DND-41 (cell line): ENCODE data around the gene GNG12.

Source experiments
- ATAC-seq: fragments of 200-7000 bp; cut with Tn5 transposase; 3 replicates; pipeline ENCODE4 v1.9.1; 2021; ENCODE audit warnings: low read depth; ENCODE audit not compliant: insufficient read depth
- DNase-seq: peaks from one replicate; pipeline ENCODE4 v3.0.0-alpha.2; 2020
- H2AFZ ChIP-seq: 2 replicates; pipeline ENCODE4 v1.6.0; 2012; ENCODE audit warnings: low read depth, low read length
- H3K27ac ChIP-seq: 2 replicates; pipeline ENCODE4 v1.5.1; 2012; ENCODE audit warnings: low read length, inconsistent platforms
- H3K27me3 ChIP-seq: fragments of 200-600 bp; sonication (generic); 2 replicates; pipeline ENCODE4 v1.6.0; 2012; ENCODE audit warnings: low read length, mild to moderate bottlenecking, inconsistent platforms; ENCODE audit not compliant: insufficient read depth, poor library complexity
- H3K36me3 ChIP-seq: 2 replicates; pipeline ENCODE4 v1.5.1; 2012; ENCODE audit warnings: low read length, inconsistent platforms; ENCODE audit not compliant: insufficient read depth
- H3K4me1 ChIP-seq: 2 replicates; pipeline ENCODE4 v1.5.1; 2012; ENCODE audit warnings: mild to moderate bottlenecking, low read length; ENCODE audit not compliant: insufficient read depth
- H3K4me2 ChIP-seq: 2 replicates; pipeline ENCODE4 v1.6.0; 2012; ENCODE audit warnings: mild to moderate bottlenecking, moderate library complexity, low read length, inconsistent platforms; ENCODE audit not compliant: insufficient read depth
- H3K4me3 ChIP-seq, 2 experiments: fragments of 200-600 bp in 1 of 2; shearing (Covaris generic) in 1 of 2; 2 replicates each; pipeline ENCODE4 v1.5.1; 2012 to 2016; ENCODE audit warnings: inconsistent platforms in 2 of 2, low read length in 2 of 2, mild to moderate bottlenecking in 2 of 2, low read depth in 1 of 2, moderate library complexity in 1 of 2
- H3K79me2 ChIP-seq: 2 replicates; pipeline ENCODE4 v1.6.0; 2012; ENCODE audit warnings: low read length, inconsistent platforms; ENCODE audit not compliant: insufficient read depth
- H3K9ac ChIP-seq: 2 replicates; pipeline ENCODE4 v1.6.0; 2012; ENCODE audit warnings: low read depth, mild to moderate bottlenecking, inconsistent platforms, low read length, moderate library complexity
- H3K9me3 ChIP-seq: 2 replicates; pipeline ENCODE4 v1.5.1; 2012; ENCODE audit warnings: low read length, moderate library complexity, mild to moderate bottlenecking, inconsistent platforms; ENCODE audit not compliant: insufficient read depth, severe bottlenecking
- H4K20me1 ChIP-seq: 2 replicates; pipeline ENCODE4 v1.6.0; 2012; ENCODE audit warnings: low read length; ENCODE audit not compliant: insufficient read depth
- CTCF ChIP-seq: IDR thresholded peaks from 2 replicates; pipeline ENCODE4 v1.5.1; 2012; ENCODE audit warnings: borderline replicate concordance, low read length, moderate library complexity, mild to moderate bottlenecking; ENCODE audit not compliant: poor library complexity, severe bottlenecking; ENCODE audit errors: extremely low read depth
- EZH2 ChIP-seq: IDR thresholded peaks from 3 replicates; pipeline ENCODE4 v1.6.1; 2012; ENCODE audit warnings: borderline replicate concordance, low read depth, mild to moderate bottlenecking, moderate library complexity, low read length, inconsistent platforms; ENCODE audit not compliant: severe bottlenecking

Gene GNG12

DNA sequence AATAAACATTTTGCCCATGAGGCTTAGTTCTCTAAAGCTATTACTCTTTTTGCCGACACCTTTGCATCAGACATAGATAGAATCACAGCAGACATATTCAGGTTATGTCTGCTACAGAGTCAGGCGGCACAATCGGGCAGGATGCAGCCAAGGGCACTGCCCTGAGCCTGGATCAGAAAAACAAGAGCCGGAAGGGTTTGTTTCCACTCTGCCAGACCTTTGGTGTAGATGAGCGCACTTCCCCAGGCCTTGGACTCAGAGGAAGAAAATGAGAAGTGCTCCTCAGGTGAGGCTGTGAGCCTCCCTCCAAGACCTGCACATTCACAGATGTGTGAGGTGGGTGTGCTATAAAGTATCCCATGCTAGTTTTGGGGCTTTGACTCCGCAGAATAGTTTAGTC lies 43.7 kb downstream of the GNG12 start:
- DNase-seq (no peak), ATAC-seq (no peak)
- H3K4me1 ChIP-seq, result no peaks in the 10 kb centered on the region
- no peak for TF ChIP-seq EZH2
- no peak for TF ChIP-seq CTCF
- H4K20me1 ChIP-seq, result no peaks in the 10 kb centered on the region
- no peaks in the 10 kb centered on the region for H3K36me3 ChIP-seq
- H2AFZ ChIP-seq, result no peak overlapping the region
- no peak overlapping the region for H3K4me2 ChIP-seq
- no peaks in the 10 kb centered on the region for H3K79me2 ChIP-seq
- no peaks in the 10 kb centered on the region for H3K9me3 ChIP-seq
- no peak overlapping the region for H3K4me3 ChIP-seq
- H3K9ac ChIP-seq, result no peak overlapping the region
- H3K27ac ChIP-seq, result no peak overlapping the region
- H3K27me3 ChIP-seq, result peaks cover 2% of the 10 kb centered on the region

DNA sequence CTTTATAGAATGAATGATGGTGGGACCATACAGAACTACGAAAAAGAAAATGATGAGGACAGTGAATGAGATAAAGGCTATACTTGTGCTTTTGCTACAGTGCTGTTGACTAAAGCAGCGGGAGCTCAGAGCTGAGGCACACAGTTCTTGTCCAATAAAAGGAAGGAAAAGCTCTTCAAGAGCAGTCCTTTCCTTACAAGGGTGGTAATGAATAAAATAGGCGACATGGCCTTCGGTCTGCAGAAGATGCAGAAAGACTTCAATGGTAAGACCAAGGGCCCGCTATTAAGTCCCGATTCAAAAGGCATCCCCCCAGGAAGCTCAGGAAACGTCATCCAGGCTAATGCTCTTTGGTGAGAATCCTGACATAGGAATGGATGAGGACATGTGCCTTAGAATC lies 44.4 kb downstream of the GNG12 start:
- Histone ChIP-seq H3K79me2 (no peaks in the 10 kb centered on the region), H3K27me3 (peaks cover 2% of the 10 kb centered on the region), H3K4me1 (no peaks in the 10 kb centered on the region), H3K27ac (no peak overlapping the region), H3K4me3 (no peak overlapping the region), H3K9ac (no peak overlapping the region), H3K36me3 (no peaks in the 10 kb centered on the region), H3K9me3 (no peaks in the 10 kb centered on the region), H3K4me2 (no peak overlapping the region), H2AFZ (no peak overlapping the region), H4K20me1 (no peaks in the 10 kb centered on the region)
- DNase-seq, result no peak
- ATAC-seq, result no peak
- no peak for TF ChIP-seq EZH2
- no peak for TF ChIP-seq CTCF

DNA sequence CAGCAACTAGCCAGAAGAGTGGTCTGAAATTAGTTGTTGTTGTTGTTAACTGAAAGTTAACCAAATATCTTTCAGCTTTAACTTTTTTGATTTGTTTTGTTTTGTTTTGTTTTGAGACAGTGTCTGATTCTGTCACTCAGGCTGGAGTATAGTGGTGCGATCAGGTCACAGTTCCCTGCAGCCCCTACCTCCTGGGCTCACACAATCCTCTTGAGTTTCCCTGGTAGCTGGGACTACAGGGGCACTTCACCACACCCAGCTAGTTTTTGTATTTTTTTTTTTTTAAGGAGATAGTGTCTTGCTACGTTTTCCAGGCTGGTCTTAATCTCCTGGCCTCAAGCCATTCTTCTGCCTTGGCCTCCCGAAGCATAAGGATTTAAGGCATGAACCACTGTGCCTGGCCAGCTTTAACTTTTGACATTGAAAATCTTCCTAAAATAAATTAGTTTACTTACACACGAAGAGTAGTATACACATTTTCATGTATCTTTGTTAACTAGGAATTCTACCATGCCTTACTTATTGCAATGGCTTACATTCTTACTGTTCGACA lies 45.0 kb downstream of the GNG12 start:
- ATAC-seq, result no peak
- no peak overlapping the region for H2AFZ ChIP-seq
- TF ChIP-seq CTCF, result no peak
- no peak for TF ChIP-seq EZH2
- H3K27ac ChIP-seq, result no peak overlapping the region
- peaks cover 2% of the 10 kb centered on the region for H3K27me3 ChIP-seq
- H3K79me2 ChIP-seq, result no peaks in the 10 kb centered on the region
- no peak overlapping the region for H3K4me3 ChIP-seq
- H3K4me1 ChIP-seq, result no peaks in the 10 kb centered on the region
- no peaks in the 10 kb centered on the region for H3K9me3 ChIP-seq
- H3K4me2 ChIP-seq, result no peak overlapping the region
- no peaks in the 10 kb centered on the region for H3K36me3 ChIP-seq
- no peak for DNase-seq
- H3K9ac ChIP-seq, result no peak overlapping the region
- no peaks in the 10 kb centered on the region for H4K20me1 ChIP-seq

DNA sequence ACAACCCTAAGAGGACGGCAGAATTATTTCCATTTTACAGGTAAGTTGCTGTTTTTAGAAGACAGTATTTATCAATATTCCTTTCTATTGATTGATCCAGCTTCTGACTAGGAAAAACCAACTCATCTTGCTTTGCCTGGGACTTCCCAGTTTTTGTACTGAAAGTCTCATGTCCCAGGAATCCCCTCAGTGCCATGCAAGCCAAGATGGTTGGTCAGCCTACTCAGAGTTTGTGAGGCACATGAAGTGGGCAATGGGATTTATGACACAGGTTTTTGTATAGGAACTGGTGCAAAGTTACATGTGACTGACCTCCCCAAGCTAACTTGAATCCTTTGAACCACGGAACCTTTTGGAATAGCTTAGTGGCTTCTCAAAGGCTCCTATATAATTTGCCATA lies 45.5 kb downstream of the GNG12 start:
- Histone ChIP-seq H3K79me2 (no peaks in the 10 kb centered on the region), H3K4me3 (no peak overlapping the region), H3K27me3 (peaks cover 2% of the 10 kb centered on the region)

More for the DNA sequence above, 45.5 kb downstream of the GNG12 start:
- Histone ChIP-seq H3K27ac (no peak overlapping the region), H3K9ac (no peak overlapping the region), H3K4me2 (no peak overlapping the region), H3K36me3 (no peaks in the 10 kb centered on the region), H3K4me1 (no peaks in the 10 kb centered on the region), H3K9me3 (no peaks in the 10 kb centered on the region), H2AFZ (no peak overlapping the region), H4K20me1 (no peaks in the 10 kb centered on the region)
- no peak for TF ChIP-seq EZH2
- no peak for TF ChIP-seq CTCF
- ATAC-seq, result no peak
- no peak for DNase-seq
